ENCODE measurements around the gene IBTK. TPM values are rescaled to one million over a fixed set of nuclear protein-coding genes. Genes with fewer than 3 reads are reported as not detected.

The IBTK gene
- total and polyA plus RNA-seq, 8 donors, result 12.9 to 22.7 (median 20.4) TPM

- Histone ChIP-seq H3K4me3 (peak overlapping the region in 3 of 4 donors; percentile 79 to 97 (median 90)), H3K27me3 (no peaks in the 10 kb centered on the region), H3K9me3 (no peaks in the 10 kb centered on the region), H3K27ac (peak overlapping the region; percentile 93 to 99 (median 98)), H3K36me3 (no peaks in the 10 kb centered on the region), H3K4me1 (peaks cover 21 to 32% (median 25%) of the 10 kb centered on the region in 3 donors)
- ATAC-seq (no peak), FAIRE-seq (no peak), DNase-seq (no peak)
- WGBS, 2 donors, result 37 to 52% methylated on average over 12 of the region's 12 CpGs
- intact Hi-C loops (cut with DNase I), result no loop called here
- TF ChIP-seq CTCF (IDR thresholded peaks at IDR 0.05), result no peak
These were observed 1.2 kb downstream of the IBTK start for GRCh38 chr6:82246370-82246769.

- FAIRE-seq (no peak), DNase-seq (no peak), ATAC-seq (no peak)
- 91% methylated on average over 4 of the region's 4 CpGs for WGBS, 2 donors
- Histone ChIP-seq H3K9me3 (no peaks in the 10 kb centered on the region), H3K4me1 (peaks cover 21 to 32% (median 29%) of the 10 kb centered on the region in 3 donors), H3K4me3 (no peak overlapping the region), H3K36me3 (no peaks in the 10 kb centered on the region), H3K27me3 (no peaks in the 10 kb centered on the region), H3K27ac (no peak overlapping the region)
- TF ChIP-seq CTCF (IDR thresholded peaks at IDR 0.05), result no peak
- intact Hi-C loops (cut with DNase I), result no loop called here
These were observed 2.2 kb downstream of the IBTK start for GRCh38 chr6:82245376-82245775.

- TF ChIP-seq CTCF (IDR thresholded peaks at IDR 0.05), result no peak
- H3K27ac ChIP-seq, result no peak overlapping the region
- DNase-seq (no peak), ATAC-seq (no peak), FAIRE-seq (no peak)
- no peak overlapping the region for H3K4me3 ChIP-seq
- H3K36me3 ChIP-seq, result no peaks in the 10 kb centered on the region
- H3K4me1 ChIP-seq, result peaks cover 21 to 38% (median 29%) of the 10 kb centered on the region in 3 donors
- H3K27me3 ChIP-seq, result no peaks in the 10 kb centered on the region
- no peaks in the 10 kb centered on the region for H3K9me3 ChIP-seq
- 58 to 67% methylated on average over 4 of the region's 4 CpGs for WGBS, 2 donors
- intact Hi-C loops (cut with DNase I), result no loop called here
These were observed 3.7 kb downstream of the IBTK start for GRCh38 chr6:82243884-82244283.

GRCh38 chr6:82240186-82240585, 7.4 kb downstream of the IBTK start:
- DNase-seq (no peak), FAIRE-seq (no peak), ATAC-seq (no peak)
- Histone ChIP-seq H3K27me3 (no peaks in the 10 kb centered on the region), H3K27ac (no peak overlapping the region), H3K9me3 (no peaks in the 10 kb centered on the region), H3K4me1 (peaks cover 12 to 17% (median 17%) of the 10 kb centered on the region in 3 donors), H3K4me3 (no peak overlapping the region), H3K36me3 (no peaks in the 10 kb centered on the region)
- intact Hi-C loops (cut with DNase I), result no loop called here
- TF ChIP-seq CTCF (IDR thresholded peaks at IDR 0.05), result no peak
- WGBS, 2 donors, result 81 to 84% methylated on average over 3 of the region's 3 CpGs

GRCh38 chr6:82239597-82239996, 7.9 kb downstream of the IBTK start:
- no peak for TF ChIP-seq CTCF (IDR thresholded peaks at IDR 0.05)
- Histone ChIP-seq H3K27ac (no peak overlapping the region), H3K4me3 (no peak overlapping the region), H3K4me1 (peaks cover 11 to 12% (median 12%) of the 10 kb centered on the region in 3 donors), H3K9me3 (no peaks in the 10 kb centered on the region), H3K36me3 (no peaks in the 10 kb centered on the region), H3K27me3 (no peaks in the 10 kb centered on the region)
- intact Hi-C loops (cut with DNase I), result no loop called here
- no peak for DNase-seq
- peak in 1 of 4 donors; percentile 39 for ATAC-seq
- WGBS, 2 donors, result 89 to 94% methylated on average over 2 of the region's 2 CpGs
- FAIRE-seq, result no peak
